Measurements from ENCODE around the gene CD300LD.
"Not testable (repeated sequence)": the region's sequence is repeated elsewhere in the genome, so short reads cannot be mapped to it uniquely, and the experiment has no call there.

Gene CD300LD

DNA sequence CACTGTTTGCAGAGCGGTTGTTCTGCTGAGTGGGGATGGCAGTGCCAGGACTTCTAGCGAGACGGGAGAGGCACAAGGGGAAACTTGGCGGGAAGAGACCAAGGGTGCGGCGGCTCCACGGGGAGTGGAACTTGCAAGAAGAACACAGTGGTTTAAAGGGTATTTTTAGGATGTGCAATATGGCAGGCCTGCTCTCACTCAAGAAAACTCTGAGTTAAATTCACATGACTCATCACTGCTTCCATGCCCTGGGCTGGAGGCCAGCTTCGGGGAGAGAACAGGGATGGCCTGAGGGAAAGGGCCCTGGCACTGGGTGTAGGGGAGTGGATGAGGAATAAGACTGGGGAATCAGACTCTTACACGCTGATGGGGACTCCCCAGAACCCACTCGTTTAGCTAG lies 13.3 kb upstream of the CD300LD start:
- DNase-seq = no peak

- DNase-seq = no peak
Measured at GRCh38 chr17:74604761-74605160, 12.7 kb upstream of the CD300LD start.

- DNase-seq = no peak
Measured at GRCh38 chr17:74604200-74604599, 12.1 kb upstream of the CD300LD start.

DNA sequence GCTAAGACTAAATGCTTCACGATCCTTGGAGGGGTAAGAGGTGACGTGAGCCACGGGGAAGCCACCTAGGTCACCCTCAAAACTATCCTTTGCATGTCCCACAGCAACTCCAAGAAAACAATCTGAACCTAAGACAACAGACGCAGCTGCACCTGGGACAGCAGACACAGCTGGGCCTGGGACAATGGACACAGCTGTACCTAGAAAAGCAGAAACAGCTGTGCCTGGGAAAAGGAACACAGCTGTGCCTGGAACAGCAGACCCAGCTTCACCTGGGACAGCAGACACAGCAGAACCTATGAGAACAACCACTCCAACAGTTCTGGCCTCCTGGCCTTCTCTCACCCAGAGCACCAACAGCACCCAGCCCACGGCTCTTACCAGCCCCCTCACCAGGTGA lies 11.7 kb upstream of the CD300LD start:
- no peak for DNase-seq

GRCh38 chr17:74603037-74603635 lies 11.1 kb upstream of the CD300LD start:
- DNase-seq = no peak

- peak in 1 of 2 experiments; percentile 17 for DNase-seq
Measured at GRCh38 chr17:74601944-74602572, 10.0 kb upstream of the CD300LD start.

GRCh38 chr17:74599448-74599939 lies 7.4 kb upstream of the CD300LD start:
- no peak for DNase-seq

DNA sequence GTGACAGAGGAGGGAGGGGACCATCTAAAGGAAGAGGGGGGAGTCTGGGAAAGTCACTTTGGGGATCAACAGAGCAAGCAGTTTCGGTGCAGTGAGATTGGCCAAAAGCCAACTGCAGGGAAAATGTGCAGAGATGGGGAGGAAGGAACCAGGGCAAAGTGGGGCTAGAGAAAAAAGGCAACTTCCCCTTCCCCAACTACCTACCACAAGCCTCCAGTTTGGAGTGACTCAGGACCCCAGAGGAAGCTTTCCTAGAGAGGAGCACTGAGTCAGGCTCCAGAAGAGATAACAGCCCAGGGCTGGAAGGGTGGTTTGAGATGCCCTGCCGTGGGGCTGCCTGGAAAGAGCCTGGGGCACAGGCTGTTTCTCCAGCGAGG lies 6.9 kb upstream of the CD300LD start:
- DNase-seq = no peak

DNA sequence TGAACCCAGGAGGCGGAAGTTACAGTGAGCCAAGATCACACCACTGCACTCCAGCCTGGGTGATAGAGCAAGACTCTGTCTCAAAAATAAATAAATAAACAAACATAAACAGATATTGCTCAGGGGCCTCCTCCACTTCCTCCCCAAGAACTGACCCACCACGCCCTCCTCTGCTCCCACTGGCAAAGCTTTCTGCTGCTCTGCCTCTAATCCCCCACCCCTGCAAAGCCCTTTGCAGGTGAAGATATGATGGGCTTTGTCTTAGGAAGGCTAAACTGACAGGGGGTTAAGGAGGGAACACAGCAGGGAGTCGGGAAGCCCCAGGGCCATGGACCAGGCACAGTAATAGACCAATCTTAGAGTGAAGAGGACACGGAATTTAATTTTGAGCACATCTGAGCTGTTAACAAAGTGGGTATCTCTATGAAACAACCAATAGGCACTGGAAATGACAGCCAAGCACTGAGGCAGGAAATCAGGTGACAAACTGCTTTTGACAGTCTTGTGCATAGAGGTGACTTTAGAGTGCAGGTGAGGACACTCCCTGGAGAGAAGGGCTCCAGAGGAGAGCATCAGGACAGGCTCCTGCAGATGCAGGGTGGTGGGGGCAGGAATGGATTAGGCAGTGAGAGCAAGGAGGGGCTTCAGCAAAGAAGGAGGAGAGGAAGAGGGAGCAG lies 6.4 kb upstream of the CD300LD start:
- no peak for DNase-seq

DNA sequence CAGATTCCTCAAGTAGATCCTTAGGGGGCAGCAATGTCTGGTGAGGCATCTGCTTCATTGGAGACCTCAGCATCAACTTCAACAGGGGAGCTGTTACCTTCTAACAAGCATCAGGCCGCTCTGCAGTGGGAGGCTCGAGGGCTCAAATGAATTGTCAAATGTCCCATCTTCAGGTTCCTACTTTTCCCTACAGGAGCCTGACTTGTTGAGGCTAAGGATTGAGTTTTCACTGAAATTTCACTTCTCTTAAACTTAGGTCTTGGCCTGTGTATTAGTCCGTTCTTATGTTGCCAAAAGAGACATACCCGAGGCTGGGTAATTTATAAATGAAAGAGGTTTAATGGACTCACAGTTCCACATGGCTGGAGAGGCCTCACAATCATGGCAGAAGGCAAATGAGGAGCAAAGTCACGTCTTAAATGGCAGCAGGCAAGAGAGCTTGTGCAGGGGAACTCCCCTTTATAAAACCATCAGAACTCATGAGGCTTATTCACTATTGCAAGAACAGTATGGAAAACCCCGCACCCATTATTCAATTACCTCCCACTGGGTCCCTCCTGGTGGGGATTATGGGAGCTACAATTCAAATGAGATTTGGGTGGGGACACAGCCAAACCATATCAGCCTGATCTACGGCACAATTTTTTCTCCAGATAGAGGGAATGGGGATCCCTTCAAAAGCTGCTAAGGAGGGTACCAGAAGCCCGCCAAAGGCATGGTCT lies 5.1 kb upstream of the CD300LD start:
- DNase-seq = no peak

GRCh38 chr17:74595037-74595750 lies 3.1 kb upstream of the CD300LD start:
- no peak for DNase-seq

DNA sequence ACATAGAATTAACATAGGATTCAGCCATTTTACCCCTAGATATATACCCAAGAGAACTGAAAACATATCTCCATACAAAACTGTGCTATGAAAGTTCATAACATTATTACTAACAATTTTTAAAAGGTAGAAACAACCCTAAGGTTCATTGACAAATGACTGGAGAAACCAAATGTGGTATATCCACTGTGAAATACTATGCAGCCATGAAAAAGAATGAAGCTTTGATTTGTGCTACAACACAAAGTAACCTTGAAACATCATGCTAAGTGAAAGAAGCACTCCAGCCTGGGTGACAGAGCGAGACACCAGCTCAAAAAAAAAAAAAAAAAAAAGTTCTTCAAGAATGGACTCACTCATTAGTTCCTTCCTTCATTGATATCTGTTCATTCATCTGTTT lies 580 bp downstream of the CD300LD start:
- DNase-seq = no peak

DNA sequence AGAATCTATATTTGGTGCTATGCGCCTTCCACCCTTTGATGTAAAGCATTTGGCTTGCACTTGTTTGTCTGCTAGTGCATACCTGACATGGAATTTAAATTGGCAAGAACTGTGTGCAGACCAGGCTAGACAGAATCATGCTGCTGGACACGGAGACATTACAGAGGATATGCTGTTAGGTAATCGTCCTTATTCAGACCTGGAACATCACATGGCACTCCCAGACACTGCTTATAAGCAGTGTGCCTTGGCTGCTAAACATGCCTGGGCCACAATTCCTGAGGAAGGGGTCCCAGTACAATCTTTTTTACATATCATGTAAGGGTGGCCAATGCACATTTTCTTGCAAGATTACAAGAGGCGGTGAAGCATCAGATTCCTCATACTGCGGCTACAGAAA lies 6.4 kb downstream of the CD300LD start:
- no peak for DNase-seq

DNA sequence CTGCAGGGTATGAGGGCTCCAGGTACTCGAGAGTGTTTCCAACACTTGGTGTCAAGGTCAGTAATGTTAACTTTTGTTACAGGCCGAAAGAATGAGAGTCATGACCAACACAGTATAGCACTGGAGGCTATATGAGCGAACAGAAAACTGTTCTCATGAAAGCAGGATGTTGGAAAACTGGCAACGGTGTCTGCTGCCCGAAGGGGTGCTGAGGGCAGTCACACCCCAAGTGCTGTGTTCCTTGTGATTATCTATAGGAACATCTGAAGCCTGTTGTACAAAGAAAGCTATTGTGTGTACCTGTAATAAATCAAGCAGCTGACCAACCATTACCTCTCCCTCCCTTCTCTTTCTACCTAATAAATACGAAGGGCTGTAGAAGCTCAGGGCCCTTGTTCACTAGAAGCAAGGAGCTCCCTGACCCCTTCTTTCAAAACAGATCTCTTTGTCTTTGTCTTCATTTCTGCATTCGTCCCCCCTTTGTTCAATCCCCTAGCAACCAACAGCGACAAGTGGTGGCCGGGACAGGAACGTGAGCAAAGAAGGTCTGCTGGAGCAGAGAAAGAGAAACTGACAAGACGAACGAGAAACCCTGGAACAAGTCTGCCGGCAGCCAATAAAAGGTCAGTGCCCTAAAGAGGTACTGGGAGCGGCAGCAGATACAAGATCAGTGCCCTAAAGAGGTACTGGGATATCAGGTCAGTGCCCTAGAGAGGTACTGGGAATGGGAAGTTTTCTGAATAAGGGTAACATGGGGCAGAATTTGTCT lies 7.6 kb downstream of the CD300LD start:
- DNase-seq = no peak

DNA sequence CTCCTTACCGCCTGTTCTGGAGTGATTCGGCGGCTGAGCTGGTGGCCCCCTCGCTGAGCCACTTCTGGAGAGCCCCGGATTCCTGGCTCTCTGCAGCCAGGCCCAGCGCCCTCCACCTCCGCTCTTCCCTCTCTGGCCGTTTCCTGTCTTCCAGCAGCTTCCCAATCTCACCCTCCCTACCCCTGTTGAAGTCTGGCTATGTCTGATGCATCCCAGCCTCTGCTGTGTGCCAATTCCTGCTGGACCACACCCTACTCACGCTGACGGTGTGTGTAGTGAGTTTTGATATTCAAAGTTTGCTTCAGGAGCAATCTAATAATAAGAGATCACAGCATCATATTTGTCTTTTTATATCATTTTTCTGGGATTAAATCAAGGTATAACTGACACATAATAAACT lies 9.4 kb downstream of the CD300LD start:
- no peak for DNase-seq

GRCh38 chr17:74579900-74580299 lies 12.2 kb downstream of the CD300LD start:
- no peak for DNase-seq

DNA sequence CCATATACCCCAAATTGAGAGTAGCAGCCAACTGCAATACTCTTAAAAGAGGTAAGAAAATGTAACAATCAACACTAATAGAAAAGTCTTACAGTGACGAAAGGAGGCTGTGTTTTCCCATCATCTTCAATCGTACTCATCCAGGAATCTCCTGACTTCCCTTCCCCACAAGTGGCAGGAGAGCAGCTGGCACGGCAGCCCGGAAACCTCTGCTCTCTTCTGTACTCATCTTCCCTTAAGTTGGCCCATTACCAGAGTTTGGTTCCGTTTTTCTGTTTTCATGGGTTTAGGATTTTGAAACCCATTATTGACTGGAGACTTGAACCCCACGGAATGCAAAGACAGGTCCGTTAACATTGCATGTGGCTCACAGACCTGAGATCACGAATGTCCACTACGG lies 13.1 kb downstream of the CD300LD start:
- no peak for DNase-seq

DNA sequence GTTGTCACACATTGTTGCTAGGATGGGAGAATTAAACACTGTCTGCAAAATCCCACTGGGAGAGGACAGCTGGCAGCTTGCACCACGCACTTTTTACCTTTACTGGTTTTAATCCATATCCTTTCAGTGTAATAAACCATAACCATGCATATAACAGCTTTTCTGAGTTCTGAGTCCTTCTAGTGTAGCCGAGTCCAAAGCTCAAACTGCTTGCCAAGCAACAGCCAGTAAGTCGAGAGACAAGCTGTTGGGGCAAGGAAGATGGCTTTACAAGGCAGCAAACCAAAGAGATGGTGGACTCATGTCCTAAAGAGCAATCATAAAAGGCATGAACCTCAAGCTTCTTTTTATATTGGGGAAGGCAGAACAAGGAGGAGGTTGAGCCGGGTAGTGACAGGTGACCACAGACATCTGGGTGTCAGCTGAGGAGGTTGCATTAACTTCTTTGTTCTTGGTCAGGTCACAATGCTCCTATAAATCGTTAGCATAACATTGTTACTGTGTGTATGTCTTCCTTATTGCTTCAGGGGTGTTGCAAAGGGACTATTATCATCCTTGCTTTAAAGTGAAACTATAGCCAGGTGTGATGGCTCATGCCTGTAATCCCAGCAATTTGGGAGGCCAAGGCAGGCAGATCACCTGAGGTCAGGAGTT lies 17.5 kb downstream of the CD300LD start:
- DNase-seq = no peak

DNA sequence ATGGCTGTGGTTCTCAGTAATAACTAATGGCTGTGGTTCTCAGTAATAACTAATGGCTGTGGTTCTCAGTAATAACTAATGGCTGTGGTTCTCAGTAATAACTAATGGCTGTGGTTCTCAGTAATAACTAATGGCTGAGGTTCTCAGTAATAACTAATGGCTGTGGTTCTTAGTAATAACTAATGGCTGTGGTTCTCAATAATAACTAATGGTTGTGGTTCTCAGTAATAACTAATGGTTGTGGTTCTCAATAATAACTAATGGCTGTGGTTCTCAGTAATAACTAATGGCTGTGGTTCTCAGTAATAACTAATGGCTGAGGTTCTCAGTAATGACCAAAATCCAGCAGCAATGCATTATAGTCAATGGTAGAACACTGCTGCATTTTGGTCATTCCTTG lies 18.4 kb downstream of the CD300LD start:
- DNase-seq = not testable (repeated sequence)

DNA sequence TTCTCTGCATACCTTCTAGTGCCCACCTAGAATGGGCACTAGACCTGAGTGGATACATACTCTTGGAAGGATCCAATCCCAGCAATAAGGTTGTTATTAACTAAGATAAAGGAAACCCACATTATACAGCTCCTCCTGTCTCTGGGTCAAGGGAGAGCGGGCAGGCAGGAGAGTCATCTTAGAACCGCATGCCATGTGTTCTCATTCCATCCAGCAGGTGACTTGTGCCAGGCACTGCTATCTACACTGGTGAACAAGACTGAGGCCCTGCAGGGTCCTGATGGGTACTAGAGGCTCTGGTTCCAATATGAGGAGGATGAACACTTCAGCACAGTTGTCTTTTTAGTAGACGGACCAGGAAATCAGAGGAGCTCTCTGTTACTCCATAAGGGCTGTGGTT lies 18.9 kb downstream of the CD300LD start:
- DNase-seq = no peak

- DNase-seq = no peak
Measured at GRCh38 chr17:74571621-74572270, 20.3 kb downstream of the CD300LD start.
